Mesangial cell (primary cell): ENCODE results near the gene HIPK1. TPM values are rescaled to one million over a fixed set of nuclear protein-coding genes. Genes with fewer than 3 reads are reported as not detected.

Experiments used
- total RNA-seq: library from RNA; depleted of rRNA; stranded (reverse); fragments of >200 nt; gene quantifications from 2 replicates; pipeline ENCODE4 v1.2.3, GENCODE V29; 2015

HIPK1 gene
- 23.8 and 26.2 TPM in 2 replicates for total RNA-seq

GRCh38 chr1:113928941-113929749, at the start of gene HIPK1:
HIPK1 (plus strand) TSS chr1:113929324.

GRCh38 chr1:113887402-113888175, 41.5 kb upstream of the HIPK1 start, which contains the start of gene BCL2L15:
BCL2L15 (minus strand) TSS chr1:113887581; CDS start chr1:113887375, 206 bp downstream.

GRCh38 chr1:113904674-113905434, 24.3 kb upstream of the HIPK1 start, which contains the start of the genes AP4B1 and DCLRE1B:
AP4B1 (minus strand) TSS chr1:113904799; CDS start chr1:113904717, 82 bp downstream.
DCLRE1B (plus strand) TSS chr1:113905326; CDS start chr1:113905587, 261 bp downstream.

GRCh38 chr1:113978863-113979702, 50.0 kb downstream of the HIPK1 start, which contains the start of gene OLFML3:
OLFML3 (plus strand) TSS chr1:113979474; CDS start chr1:113979517, 43 bp downstream.

Other genes with a start within 250 kb of the HIPK1 start
- 21.8 and 23.3 TPM in 2 replicates for gene PHTF1, start 169.8 kb upstream of the HIPK1 start, total RNA-seq
- 6.5 and 12.7 TPM in 2 replicates for gene RSBN1, start 116.8 kb upstream of the HIPK1 start, total RNA-seq
- gene PTPN22, start 57.6 kb upstream of the HIPK1 start, total RNA-seq: 0.33 and 0.76 TPM in 2 replicates
- 0.76 TPM in 1 of 2 replicates, not detected in the other for gene BCL2L15, start 41.7 kb upstream of the HIPK1 start, total RNA-seq
- gene AP4B1, start 24.5 kb upstream of the HIPK1 start, total RNA-seq: 14.3 and 15.3 TPM in 2 replicates
- gene DCLRE1B, start 24.0 kb upstream of the HIPK1 start, total RNA-seq: 6.3 and 11.7 TPM in 2 replicates
- 4.9 and 53.6 TPM in 2 replicates for gene OLFML3, start 50.1 kb downstream of the HIPK1 start, total RNA-seq
- 0.13 TPM in 1 of 2 replicates, not detected in the other for gene SYT6, start 224.5 kb downstream of the HIPK1 start, total RNA-seq